ENCODE data around the gene ACAD10. TPM values are rescaled to one million over a fixed set of nuclear protein-coding genes. Genes with fewer than 3 reads are reported as not detected.
"Not testable (repeated sequence)": the region's sequence is repeated elsewhere in the genome, so short reads cannot be mapped to it uniquely, and the experiment has no call there.

Gene ACAD10
- total RNA-seq, 1 experiment from 2014 or later: 20.7 TPM

- not testable (repeated sequence) for H3K27me3 ChIP-seq (ENCODE audit: control insufficient read depth, insufficient read depth, low read length); H3K4me3 ChIP-seq (ENCODE audit: insufficient read depth, low read depth, low read length); DNase-seq; H3K36me3 ChIP-seq (replicated peaks; ENCODE audit: control insufficient read depth, insufficient read depth, low read length)
These were observed 33.5 kb downstream of the ACAD10 start for GRCh38 chr12:111719316-111719715.

DNA sequence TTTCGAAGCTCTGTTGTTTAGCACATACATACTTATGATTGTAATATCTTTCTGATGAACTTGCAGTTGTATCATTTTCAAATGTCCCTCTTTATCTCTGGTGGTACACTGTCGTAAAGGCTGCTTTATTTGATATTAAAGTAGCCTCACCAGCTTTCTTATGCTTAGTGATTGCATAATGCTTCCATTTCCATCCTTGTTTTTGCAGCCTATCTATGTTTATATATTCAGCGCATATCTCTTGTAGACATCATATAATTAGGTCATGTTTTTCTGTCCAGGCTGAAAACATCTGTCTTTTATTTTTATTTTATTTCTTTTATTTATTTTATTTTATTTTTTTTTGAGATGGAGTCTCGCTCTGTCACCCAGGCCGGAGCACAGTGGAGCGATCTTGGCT is 34.6 kb downstream of the ACAD10 start:
- no peak for DNase-seq
- Histone ChIP-seq H3K27me3 (ENCODE audit: control insufficient read depth, insufficient read depth, low read length) (no peaks in the 10 kb centered on the region), H3K4me3 (ENCODE audit: insufficient read depth, low read depth, low read length) (no peak overlapping the region), H3K36me3 (replicated peaks; ENCODE audit: control insufficient read depth, insufficient read depth, low read length) (peaks cover 7% of the 10 kb centered on the region)

- DNase-seq; H3K4me3 ChIP-seq (ENCODE audit: insufficient read depth, low read depth, low read length); H3K27me3 ChIP-seq (ENCODE audit: control insufficient read depth, insufficient read depth, low read length); H3K36me3 ChIP-seq (replicated peaks; ENCODE audit: control insufficient read depth, insufficient read depth, low read length): not testable (repeated sequence)
These were observed 38.0 kb downstream of the ACAD10 start for GRCh38 chr12:111723646-111724360.

DNA sequence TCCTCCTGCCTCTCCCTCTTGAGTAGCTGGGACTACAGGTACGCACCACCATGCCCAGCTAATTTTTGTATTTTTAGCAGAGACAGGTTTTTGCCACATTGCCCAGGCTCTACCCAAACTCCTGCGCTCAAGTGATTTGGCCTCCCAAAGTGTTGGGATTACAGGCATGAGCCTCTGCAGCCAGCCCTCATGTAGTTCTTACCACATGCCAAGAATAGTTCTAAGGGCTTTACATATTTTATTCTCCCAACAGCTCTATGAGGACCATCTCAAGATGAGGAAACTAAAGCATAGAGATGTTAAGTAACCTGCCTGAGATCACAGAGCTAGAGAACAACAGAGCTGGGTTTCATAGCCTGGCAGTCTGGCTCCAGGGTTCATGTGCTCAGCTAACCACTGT is 42.9 kb downstream of the ACAD10 start:
- DNase-seq: no peak
- no peak overlapping the region for H3K4me3 ChIP-seq (ENCODE audit: insufficient read depth, low read depth, low read length)
- H3K36me3 ChIP-seq (replicated peaks; ENCODE audit: control insufficient read depth, insufficient read depth, low read length): no peaks in the 10 kb centered on the region; the same call in none of the 2 replicates
- H3K27me3 ChIP-seq (ENCODE audit: control insufficient read depth, insufficient read depth, low read length): no peaks in the 10 kb centered on the region

- H3K36me3 ChIP-seq (replicated peaks; ENCODE audit: control insufficient read depth, insufficient read depth, low read length): no peaks in the 10 kb centered on the region; the same call in none of the 2 replicates
- no peak for DNase-seq
- H3K27me3 ChIP-seq (ENCODE audit: control insufficient read depth, insufficient read depth, low read length): no peaks in the 10 kb centered on the region
- H3K4me3 ChIP-seq (ENCODE audit: insufficient read depth, low read depth, low read length): no peak overlapping the region
These were observed 44.6 kb downstream of the ACAD10 start for GRCh38 chr12:111730420-111730819.

GRCh38 chr12:111732786-111733185 is 46.9 kb downstream of the ACAD10 start:
- H3K36me3 ChIP-seq (replicated peaks; ENCODE audit: control insufficient read depth, insufficient read depth, low read length): peaks cover 4% of the 10 kb centered on the region
- H3K4me3 ChIP-seq (ENCODE audit: insufficient read depth, low read depth, low read length): no peak overlapping the region
- DNase-seq: no peak
- no peaks in the 10 kb centered on the region for H3K27me3 ChIP-seq (ENCODE audit: control insufficient read depth, insufficient read depth, low read length)

DNA sequence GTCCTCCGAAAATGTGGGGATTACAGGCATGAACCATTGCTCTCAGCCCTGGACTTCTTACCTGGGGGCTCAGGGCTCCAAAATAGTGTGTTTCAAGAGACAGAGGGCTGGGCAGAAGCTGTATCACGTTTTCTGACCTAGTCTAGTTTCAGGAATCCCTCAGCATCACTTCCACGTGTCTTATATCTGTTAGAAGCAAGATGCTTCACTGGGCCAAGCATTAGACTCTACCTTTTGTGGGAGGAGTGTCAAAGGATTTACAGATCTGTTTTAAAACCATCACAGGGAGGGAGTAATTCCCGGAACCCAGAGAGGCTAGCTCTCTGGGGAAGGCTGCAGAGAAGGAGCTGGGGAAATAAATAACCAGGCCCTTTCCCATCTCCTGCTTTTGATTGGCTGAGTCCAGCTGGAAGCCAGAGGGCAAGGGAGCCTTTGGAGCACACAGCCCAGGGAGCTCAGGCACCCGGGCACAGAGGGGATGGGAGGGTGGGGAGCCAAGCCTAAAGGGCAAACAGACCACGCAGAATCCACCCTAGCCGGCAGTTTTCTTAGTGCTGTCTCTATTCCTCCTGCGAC is 47.6 kb downstream of the ACAD10 start:
- Histone ChIP-seq H3K4me3 (ENCODE audit: insufficient read depth, low read depth, low read length) (no peak overlapping the region), H3K36me3 (replicated peaks; ENCODE audit: control insufficient read depth, insufficient read depth, low read length) (peaks cover 4% of the 10 kb centered on the region), H3K27me3 (ENCODE audit: control insufficient read depth, insufficient read depth, low read length) (no peaks in the 10 kb centered on the region)
- no peak for DNase-seq

DNA sequence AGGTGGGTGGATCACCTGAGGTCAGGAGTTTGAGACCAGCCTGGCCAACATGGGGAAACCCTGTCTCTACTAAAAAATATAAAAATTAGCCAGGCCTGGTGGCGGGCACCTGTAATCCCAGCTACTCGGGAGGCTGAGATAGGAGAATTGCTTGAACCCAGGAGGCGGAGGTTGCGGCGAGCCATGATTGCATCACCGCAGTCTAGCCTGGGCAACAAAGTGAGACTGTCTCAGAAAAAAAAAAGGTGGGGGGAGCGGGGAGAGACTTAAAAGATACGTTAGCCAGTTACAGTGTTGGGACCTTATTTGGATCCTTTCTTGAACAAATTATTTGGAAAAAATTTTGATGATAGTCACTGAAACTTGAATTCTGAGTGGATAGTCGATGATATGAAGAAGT is 53.7 kb downstream of the ACAD10 start:
- H3K36me3 ChIP-seq (replicated peaks; ENCODE audit: control insufficient read depth, insufficient read depth, low read length); H3K4me3 ChIP-seq (ENCODE audit: insufficient read depth, low read depth, low read length); DNase-seq; H3K27me3 ChIP-seq (ENCODE audit: control insufficient read depth, insufficient read depth, low read length): not testable (repeated sequence)

- Histone ChIP-seq H3K4me3 (ENCODE audit: insufficient read depth, low read depth, low read length) (no peak overlapping the region), H3K27me3 (ENCODE audit: control insufficient read depth, insufficient read depth, low read length) (no peaks in the 10 kb centered on the region), H3K36me3 (replicated peaks; ENCODE audit: control insufficient read depth, insufficient read depth, low read length) (peaks cover 15% of the 10 kb centered on the region)
- no peak for DNase-seq
These were observed 55.5 kb downstream of the ACAD10 start for GRCh38 chr12:111741235-111741812.

- Histone ChIP-seq H3K4me3 (ENCODE audit: insufficient read depth, low read depth, low read length) (no peak overlapping the region), H3K36me3 (replicated peaks; ENCODE audit: control insufficient read depth, insufficient read depth, low read length) (peaks cover 18% of the 10 kb centered on the region), H3K27me3 (ENCODE audit: control insufficient read depth, insufficient read depth, low read length) (no peaks in the 10 kb centered on the region)
- no peak for DNase-seq
These were observed 59.4 kb downstream of the ACAD10 start for GRCh38 chr12:111745211-111745610.

DNA sequence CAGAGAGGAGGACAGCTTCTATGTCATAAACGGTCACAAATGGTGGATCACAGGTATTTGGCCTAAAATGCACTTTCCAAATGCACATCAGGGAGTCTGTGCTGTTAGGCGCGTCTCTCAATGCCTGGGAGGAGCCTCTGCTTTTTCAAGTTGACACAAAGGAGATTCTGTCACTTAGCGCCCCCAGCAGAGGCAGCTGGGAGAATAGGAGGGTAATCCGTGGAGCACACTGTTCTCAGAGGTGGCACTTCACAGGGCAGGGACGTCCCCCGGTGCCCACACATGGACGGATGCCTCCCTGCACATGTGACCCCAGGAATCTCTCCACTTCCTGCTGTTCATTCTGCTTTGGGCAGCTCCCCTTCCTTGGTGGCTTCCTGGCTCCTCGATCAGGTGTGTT is 61.5 kb downstream of the ACAD10 start:
- H3K36me3 ChIP-seq (replicated peaks; ENCODE audit: control insufficient read depth, insufficient read depth, low read length): peaks cover 20% of the 10 kb centered on the region
- no peak overlapping the region for H3K4me3 ChIP-seq (ENCODE audit: insufficient read depth, low read depth, low read length)
- no peak for DNase-seq
- H3K27me3 ChIP-seq (ENCODE audit: control insufficient read depth, insufficient read depth, low read length): no peaks in the 10 kb centered on the region

DNA sequence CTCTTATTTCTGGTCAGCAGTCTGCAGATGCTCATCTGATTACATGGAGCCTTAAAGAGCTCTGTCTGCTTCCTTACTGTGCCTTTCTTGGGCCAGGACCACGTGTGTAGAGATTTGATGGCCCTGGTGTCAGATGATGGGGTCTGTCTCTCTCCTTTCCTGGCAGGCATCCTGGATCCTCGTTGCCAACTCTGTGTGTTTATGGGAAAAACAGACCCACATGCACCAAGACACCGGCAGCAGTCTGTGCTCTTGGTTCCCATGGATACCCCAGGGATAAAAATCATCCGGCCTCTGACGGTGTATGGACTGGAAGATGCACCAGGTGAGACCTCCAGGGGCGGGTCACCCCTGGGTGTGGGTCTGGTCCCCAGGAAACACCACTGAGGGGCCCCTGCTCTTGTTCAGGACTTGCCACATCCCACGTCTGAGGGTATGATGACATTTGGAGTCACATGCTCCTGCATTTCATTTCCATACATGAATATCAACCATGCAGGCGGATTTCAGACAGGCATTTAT is 62.4 kb downstream of the ACAD10 start:
- peaks cover 20% of the 10 kb centered on the region for H3K36me3 ChIP-seq (replicated peaks; ENCODE audit: control insufficient read depth, insufficient read depth, low read length)
- H3K27me3 ChIP-seq (ENCODE audit: control insufficient read depth, insufficient read depth, low read length): no peaks in the 10 kb centered on the region
- no peak overlapping the region for H3K4me3 ChIP-seq (ENCODE audit: insufficient read depth, low read depth, low read length)
- no peak for DNase-seq

DNA sequence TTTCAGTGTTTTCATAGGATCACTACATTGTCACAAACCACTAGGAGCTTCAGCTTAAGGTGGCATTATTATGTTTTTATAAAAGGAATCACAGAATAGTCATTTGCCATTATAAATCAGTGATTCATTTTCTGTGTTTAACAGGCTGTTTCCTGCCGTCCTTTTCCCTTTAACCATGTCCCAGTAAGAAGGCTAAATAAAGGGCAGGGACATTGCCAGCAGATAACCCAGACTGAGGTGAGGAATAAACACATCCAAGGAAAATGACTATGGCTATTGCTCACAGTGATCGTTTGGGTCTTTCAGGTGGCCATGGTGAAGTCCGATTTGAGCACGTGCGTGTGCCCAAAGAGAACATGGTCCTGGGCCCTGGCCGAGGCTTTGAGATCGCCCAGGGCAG is 63.0 kb downstream of the ACAD10 start:
- no peaks in the 10 kb centered on the region for H3K27me3 ChIP-seq (ENCODE audit: control insufficient read depth, insufficient read depth, low read length)
- H3K4me3 ChIP-seq (ENCODE audit: insufficient read depth, low read depth, low read length): no peak overlapping the region
- H3K36me3 ChIP-seq (replicated peaks; ENCODE audit: control insufficient read depth, insufficient read depth, low read length): peaks cover 20% of the 10 kb centered on the region
- DNase-seq: no peak

- H3K36me3 ChIP-seq (replicated peaks; ENCODE audit: control insufficient read depth, insufficient read depth, low read length): peaks cover 17% of the 10 kb centered on the region
- no peak overlapping the region for H3K4me3 ChIP-seq (ENCODE audit: insufficient read depth, low read depth, low read length)
- no peaks in the 10 kb centered on the region for H3K27me3 ChIP-seq (ENCODE audit: control insufficient read depth, insufficient read depth, low read length)
- no peak for DNase-seq
These were observed 63.5 kb downstream of the ACAD10 start for GRCh38 chr12:111749391-111749790.

Measured in H7 (cell line).